Neuronal stem cell (in vitro differentiated cells): ENCODE data around the gene PHC1. TPM values are rescaled to one million over a fixed set of nuclear protein-coding genes. Genes with fewer than 3 reads are reported as not detected.
"Not testable (repeated sequence)": the region's sequence is repeated elsewhere in the genome, so short reads cannot be mapped to it uniquely, and the experiment has no call there.

Experiments
- DNase-seq: peaks from one replicate; pipeline ENCODE4 v3.0.0-alpha.2; 2013; ENCODE audit warnings: low spot score
- H2AFZ ChIP-seq: one replicate; pipeline ENCODE4 v1.6.1; 2013; ENCODE audit warnings: mild to moderate bottlenecking, low read length, inconsistent platforms
- H2AK5ac ChIP-seq: 2 replicates; pipeline ENCODE4 v1.6.1; 2013; ENCODE audit warnings: low read depth, mild to moderate bottlenecking, inconsistent platforms, low read length, moderate library complexity, mixed read lengths
- H2BK120ac ChIP-seq: 2 replicates; pipeline ENCODE4 v1.6.1; 2013; ENCODE audit warnings: low read depth, mild to moderate bottlenecking, inconsistent platforms, low read length, moderate library complexity, mixed read lengths
- H2BK12ac ChIP-seq: one replicate; pipeline ENCODE4 v1.6.1; 2013; ENCODE audit warnings: low read length, inconsistent platforms
- H2BK15ac ChIP-seq: 2 replicates; pipeline ENCODE4 v1.6.1; 2013; ENCODE audit warnings: mild to moderate bottlenecking, low read length, inconsistent platforms, mixed read lengths
- H2BK5ac ChIP-seq: one replicate; pipeline ENCODE4 v1.6.1; 2013; ENCODE audit warnings: inconsistent platforms, mild to moderate bottlenecking, low read length, moderate library complexity
- H3K14ac ChIP-seq: one replicate; pipeline ENCODE4 v1.6.1; 2013; ENCODE audit warnings: low read length, inconsistent platforms
- H3K18ac ChIP-seq: 2 replicates; pipeline ENCODE4 v1.6.1; 2013; ENCODE audit warnings: low read length, inconsistent platforms
- H3K23ac ChIP-seq: 2 replicates; pipeline ENCODE4 v1.6.1; 2013; ENCODE audit warnings: low read depth, mild to moderate bottlenecking, mixed read lengths, low read length, inconsistent platforms; ENCODE audit not compliant: poor library complexity
- H3K27ac ChIP-seq: replicated peaks from 3 replicates; pipeline ENCODE4 v1.5.1; 2013; ENCODE audit warnings: low read length, inconsistent platforms
- H3K27me3 ChIP-seq, 3 experiments: 2 replicates each; pipeline ENCODE4 v1.6.1; 2013; ENCODE audit warnings: low read length in 3 of 3, mild to moderate bottlenecking in 2 of 3, inconsistent platforms in 1 of 3, low read depth in 1 of 3, mixed read lengths in 1 of 3, moderate library complexity in 1 of 3; ENCODE audit not compliant: control insufficient read depth in 3 of 3, insufficient read depth in 3 of 3
- H3K36me3 ChIP-seq, 2 donors: replicated peaks in 1 of 2; 2 replicates each; pipeline ENCODE4 v1.6.1; 2013; ENCODE audit warnings: low read length in 2 of 2; ENCODE audit not compliant: control insufficient read depth in 2 of 2, insufficient read depth in 2 of 2
- H3K4ac ChIP-seq: 2 replicates; pipeline ENCODE4 v1.6.1; 2013; ENCODE audit warnings: inconsistent platforms, mild to moderate bottlenecking, low read length, moderate library complexity
- H3K4me1 ChIP-seq, 2 donors: 1 replicate in 1 of 2; 2 replicates in 1 of 2; pipeline ENCODE4 v1.6.1; 2013; ENCODE audit warnings: low read length in 2 of 2, low read depth in 1 of 2; ENCODE audit not compliant: control insufficient read depth in 2 of 2, insufficient read depth in 1 of 2
- H3K4me2 ChIP-seq: one replicate; pipeline ENCODE4 v1.6.1; 2013; ENCODE audit warnings: mild to moderate bottlenecking, low read length, inconsistent platforms; ENCODE audit not compliant: insufficient read depth, poor library complexity, severe bottlenecking
- H3K4me3 ChIP-seq, 2 donors: 2 replicates each; pipeline ENCODE4 v1.5.1; 2013; ENCODE audit warnings: low read length in 2 of 2, mild to moderate bottlenecking in 2 of 2, inconsistent platforms in 1 of 2, moderate library complexity in 1 of 2
- H3K79me1 ChIP-seq: one replicate; pipeline ENCODE4 v1.6.1; 2013; ENCODE audit warnings: low read depth, mild to moderate bottlenecking, inconsistent platforms, low read length, moderate library complexity
- H3K9ac ChIP-seq: one replicate; pipeline ENCODE4 v1.6.1; 2013; ENCODE audit warnings: mild to moderate bottlenecking, low read depth, low read length, inconsistent platforms; ENCODE audit not compliant: poor library complexity
- H3K9me3 ChIP-seq, 2 donors: replicated peaks in 1 of 2; 2 replicates each; pipeline versions ENCODE3 to v1.6.1; 2013; ENCODE audit warnings: low read length in 2 of 2, mild to moderate bottlenecking in 2 of 2, inconsistent platforms in 1 of 2, low read depth in 1 of 2, mixed read lengths in 1 of 2, moderate library complexity in 1 of 2; ENCODE audit not compliant: control insufficient read depth in 2 of 2, insufficient read depth in 1 of 2
- H4K8ac ChIP-seq: one replicate; pipeline ENCODE4 v1.6.1; 2013; ENCODE audit warnings: low read depth, mild to moderate bottlenecking, inconsistent platforms, low read length, moderate library complexity
- H4K91ac ChIP-seq: one replicate; pipeline ENCODE4 v1.6.1; 2013; ENCODE audit warnings: low read length, low read depth, mild to moderate bottlenecking, inconsistent platforms; ENCODE audit not compliant: poor library complexity
- WGBS, 2 donors: extraction: QIAGEN DNeasy Blood & Tissue Kit; methylation state at CpG; one replicate each; pipeline ENCODE4 v1.1.7; 2013; ENCODE audit warnings: missing lambda C conversion rate in 2 of 2, mixed read lengths in 1 of 2; ENCODE audit not compliant: insufficient read length in 2 of 2, insufficient replicate concordance in 1 of 2; ENCODE audit errors: extremely low coverage in 2 of 2; 5-methylcytosine and 5-hydroxymethylcytosine counted together
- polyA plus RNA-seq, 2 experiments: library from polyadenylated mRNA; stranded (reverse); fragments of 200-250 nt; gene quantifications; one replicate each; pipeline ENCODE4 v1.2.3, GENCODE V29; 2013

The PHC1 gene
- 89.4 TPM for polyA plus RNA-seq (2013, experiment 1 of 2)
- polyA plus RNA-seq (2013, experiment 2 of 2), result 89.7 TPM

DNA sequence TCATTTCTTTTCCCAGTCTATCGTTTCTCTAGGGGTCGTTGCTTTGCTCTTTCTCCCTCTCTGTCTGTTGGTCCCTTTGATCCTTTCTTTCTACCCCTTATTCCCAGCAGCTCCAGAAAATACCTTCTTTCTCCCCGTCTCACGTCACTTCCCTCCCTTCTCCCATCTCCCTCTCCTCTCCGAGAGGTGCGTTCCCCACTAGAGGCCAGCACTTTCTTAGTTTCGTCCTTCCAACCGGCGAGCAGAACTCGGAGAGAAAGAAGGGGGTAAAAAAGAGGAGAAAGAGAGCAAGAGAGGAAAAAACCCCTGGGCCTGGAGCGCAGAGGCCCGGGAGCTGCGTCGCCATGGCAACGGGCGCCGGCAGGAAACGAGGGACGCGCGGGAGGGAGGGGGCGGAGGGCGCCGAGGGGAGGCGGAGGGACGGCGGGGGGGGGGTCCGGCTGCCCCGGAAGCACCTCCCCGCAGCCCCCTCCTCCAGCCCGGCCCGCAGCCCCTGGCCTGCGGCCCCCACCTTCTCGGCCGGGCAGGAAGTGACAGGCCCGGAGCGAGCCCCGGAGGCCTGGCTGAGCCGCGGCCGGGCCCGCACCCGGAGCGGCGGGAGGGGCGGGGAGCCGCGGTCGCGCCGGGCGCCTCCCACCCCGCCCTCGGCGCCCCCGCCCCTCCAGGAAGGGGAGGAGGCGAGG, at the start of gene PHC1:
Gene PHC1 (plus strand): TSS at position 477 of the 683 bp plus-strand sequence. CDS start 3,169 bp downstream, outside the sequence.
- H4K8ac ChIP-seq, H2BK15ac ChIP-seq, H3K9me3 ChIP-seq, H3K4ac ChIP-seq, H2BK120ac ChIP-seq, H3K27me3 ChIP-seq, H2AK5ac ChIP-seq, H4K91ac ChIP-seq, H3K79me1 ChIP-seq, H2BK12ac ChIP-seq: not testable (repeated sequence)
- Histone ChIP-seq H3K14ac (peak within 1 kb of the TSS; percentile 14), H3K23ac (peak within 1 kb of the TSS; percentile 44), H3K9ac (peak within 1 kb of the TSS; percentile 94), H3K27ac (peak within 1 kb of the TSS; percentile 95), H3K18ac (peak within 1 kb of the TSS; percentile 96), H2BK5ac (peak within 1 kb of the TSS; percentile 4), H3K4me1 (peaks cover 6 to 16% of the 10 kb centered on the region in 2 donors), H3K36me3 (peaks cover 2 to 15% of the 10 kb centered on the region in 2 donors), H3K4me2 (peak within 1 kb of the TSS; percentile 92), H3K4me3 (peak within 1 kb of the TSS; percentile 59 to 84), H2AFZ (peak within 1 kb of the TSS; percentile 86)
- WGBS, 2 donors, result no CpG with 5 or more reads among the region's 57 CpGs
- DNase-seq, result peak; percentile 88

DNA sequence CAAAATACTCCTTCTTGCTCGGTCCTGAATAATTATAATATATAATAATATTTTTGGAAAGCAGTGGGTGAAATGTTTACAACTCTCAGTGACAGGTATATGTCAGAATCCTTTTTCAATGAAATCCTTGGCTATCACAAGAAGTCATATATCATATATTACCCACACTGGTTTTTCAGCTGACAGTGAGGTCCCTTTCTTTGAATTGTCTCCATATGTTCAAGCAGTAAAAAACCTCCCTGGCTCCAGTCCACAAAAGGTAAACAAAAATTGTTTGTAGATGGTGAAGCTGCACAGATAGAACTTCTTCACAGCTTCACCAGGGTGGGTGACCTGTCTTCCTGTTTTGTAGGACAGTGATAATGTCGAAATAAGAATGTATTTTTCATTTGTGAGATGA, 47.9 kb upstream of the PHC1 start:
- Histone ChIP-seq H3K4ac (no peak overlapping the region), H3K27me3 (peaks cover 0 to 3% (median 0%) of the 10 kb centered on the region in 3 experiments), H2BK12ac (no peak overlapping the region), H3K9ac (no peak overlapping the region), H2BK5ac (no peak overlapping the region), H3K36me3 (no peaks in the 10 kb centered on the region), H3K4me2 (no peak overlapping the region), H3K79me1 (no peaks in the 10 kb centered on the region), H3K14ac (no peak overlapping the region), H3K9me3 (no peaks in the 10 kb centered on the region), H3K27ac (no peak overlapping the region), H2AFZ (no peak overlapping the region), H2BK15ac (no peak overlapping the region), H3K23ac (no peak overlapping the region), H3K18ac (no peak overlapping the region), H3K4me1 (no peaks in the 10 kb centered on the region), H2AK5ac (no peak overlapping the region), H3K4me3 (no peak overlapping the region), H4K8ac (no peak overlapping the region), H4K91ac (no peak overlapping the region), H2BK120ac (no peak overlapping the region)
- DNase-seq, result no peak
- WGBS, 2 donors, result 100% methylated on average over 1 of the region's 2 CpGs; no CpG with 5 or more reads in 1 of the 2 donors

DNA sequence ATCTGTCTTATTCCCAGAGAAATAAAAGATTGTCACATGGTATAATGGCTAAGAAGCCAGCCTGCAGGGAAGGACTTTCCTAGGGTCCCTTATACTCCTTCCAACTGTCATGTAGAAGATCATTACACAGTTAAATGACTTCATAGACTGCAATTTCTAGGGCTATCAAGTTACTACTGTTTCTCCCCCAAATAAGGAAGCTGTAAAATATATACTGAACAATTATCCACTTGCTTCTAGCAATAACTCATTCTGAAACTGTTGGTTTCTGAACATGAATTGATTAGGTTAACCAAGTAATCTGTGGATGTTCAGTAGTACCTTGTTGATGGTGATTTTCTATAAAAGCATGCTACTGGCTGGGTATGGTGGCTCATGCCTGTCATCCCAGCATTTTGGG, 47.3 kb upstream of the PHC1 start:
- Histone ChIP-seq H3K9ac (no peak overlapping the region), H3K27ac (no peak overlapping the region), H2BK5ac (no peak overlapping the region), H3K79me1 (no peaks in the 10 kb centered on the region), H2BK12ac (no peak overlapping the region), H3K9me3 (no peaks in the 10 kb centered on the region), H3K4ac (no peak overlapping the region), H3K4me2 (no peak overlapping the region), H3K4me3 (no peak overlapping the region), H2AFZ (no peak overlapping the region), H2BK15ac (no peak overlapping the region), H3K14ac (no peak overlapping the region), H3K18ac (no peak overlapping the region), H4K8ac (no peak overlapping the region), H3K4me1 (no peaks in the 10 kb centered on the region), H3K23ac (no peak overlapping the region), H4K91ac (no peak overlapping the region), H2AK5ac (no peak overlapping the region), H2BK120ac (no peak overlapping the region), H3K27me3 (peaks cover 0 to 3% (median 0%) of the 10 kb centered on the region in 3 experiments), H3K36me3 (no peaks in the 10 kb centered on the region)
- DNase-seq, result no peak

GRCh38 chr12:8867786-8868185, 46.5 kb upstream of the PHC1 start:
- Histone ChIP-seq H3K4me3 (no peak overlapping the region), H3K14ac (no peak overlapping the region), H2AK5ac (no peak overlapping the region), H3K23ac (no peak overlapping the region), H3K4ac (no peak overlapping the region), H3K27ac (no peak overlapping the region), H2BK120ac (no peak overlapping the region), H3K27me3 (peaks cover 0 to 3% (median 0%) of the 10 kb centered on the region in 3 experiments), H3K79me1 (no peaks in the 10 kb centered on the region), H3K18ac (no peak overlapping the region), H4K91ac (no peak overlapping the region), H3K9me3 (no peaks in the 10 kb centered on the region), H3K4me2 (no peak overlapping the region), H3K9ac (no peak overlapping the region), H2BK12ac (no peak overlapping the region), H4K8ac (no peak overlapping the region), H3K4me1 (no peaks in the 10 kb centered on the region), H3K36me3 (no peaks in the 10 kb centered on the region), H2BK15ac (no peak overlapping the region), H2AFZ (no peak overlapping the region), H2BK5ac (no peak overlapping the region)
- WGBS, 2 donors, result no CpG with 5 or more reads among the region's 6 CpGs
- no peak for DNase-seq
